Fibroblast of pulmonary artery (primary cell): ENCODE results near the gene HMHB1.
A peak's percentile ranks its signal among the peaks of the same experiment; 100 is the strongest.

ENCODE experiments used
- DNase-seq: peaks from one replicate; pipeline ENCODE4 v3.0.0-alpha.2; 2010; ENCODE audit warnings: low read depth
- H3K4me3 ChIP-seq: replicated peaks from 2 replicates; pipeline ENCODE4 v1.5.1; 2011; ENCODE audit warnings: low read depth, mild to moderate bottlenecking, control low read depth, low read length, moderate library complexity
- TF ChIP-seq, protein P1 (sequence below): IDR thresholded peaks from 2 replicates; pipeline ENCODE4 v1.5.1; 2011; ENCODE audit warnings: mild to moderate bottlenecking, control low read depth, low read length, inconsistent platforms; ENCODE audit errors: missing control alignments

Gene HMHB1

DNA sequence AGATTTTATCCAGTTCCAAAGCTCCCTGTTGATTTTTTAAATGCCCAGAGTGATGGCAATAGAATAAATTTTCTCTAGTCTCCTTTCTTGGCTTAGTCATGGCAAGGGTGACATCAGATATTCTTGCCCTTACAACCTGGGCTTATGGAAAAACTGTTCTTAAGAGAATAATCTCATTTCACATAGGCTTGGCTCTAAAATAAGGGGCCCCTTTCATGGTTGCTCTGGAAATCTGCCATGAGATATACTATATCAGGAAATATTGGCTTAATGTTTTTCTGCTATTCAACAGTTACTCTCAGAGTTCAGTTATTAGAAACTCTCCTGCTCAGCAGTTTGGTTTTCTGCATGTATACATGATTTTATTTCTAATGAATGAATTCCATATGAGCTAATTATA is 7.8 kb downstream of the HMHB1 start:
- no peak overlapping the region for H3K4me3 ChIP-seq
- TF ChIP-seq, protein P1, sequence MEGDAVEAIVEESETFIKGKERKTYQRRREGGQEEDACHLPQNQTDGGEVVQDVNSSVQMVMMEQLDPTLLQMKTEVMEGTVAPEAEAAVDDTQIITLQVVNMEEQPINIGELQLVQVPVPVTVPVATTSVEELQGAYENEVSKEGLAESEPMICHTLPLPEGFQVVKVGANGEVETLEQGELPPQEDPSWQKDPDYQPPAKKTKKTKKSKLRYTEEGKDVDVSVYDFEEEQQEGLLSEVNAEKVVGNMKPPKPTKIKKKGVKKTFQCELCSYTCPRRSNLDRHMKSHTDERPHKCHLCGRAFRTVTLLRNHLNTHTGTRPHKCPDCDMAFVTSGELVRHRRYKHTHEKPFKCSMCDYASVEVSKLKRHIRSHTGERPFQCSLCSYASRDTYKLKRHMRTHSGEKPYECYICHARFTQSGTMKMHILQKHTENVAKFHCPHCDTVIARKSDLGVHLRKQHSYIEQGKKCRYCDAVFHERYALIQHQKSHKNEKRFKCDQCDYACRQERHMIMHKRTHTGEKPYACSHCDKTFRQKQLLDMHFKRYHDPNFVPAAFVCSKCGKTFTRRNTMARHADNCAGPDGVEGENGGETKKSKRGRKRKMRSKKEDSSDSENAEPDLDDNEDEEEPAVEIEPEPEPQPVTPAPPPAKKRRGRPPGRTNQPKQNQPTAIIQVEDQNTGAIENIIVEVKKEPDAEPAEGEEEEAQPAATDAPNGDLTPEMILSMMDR = no peak
- DNase-seq = no peak

DNA sequence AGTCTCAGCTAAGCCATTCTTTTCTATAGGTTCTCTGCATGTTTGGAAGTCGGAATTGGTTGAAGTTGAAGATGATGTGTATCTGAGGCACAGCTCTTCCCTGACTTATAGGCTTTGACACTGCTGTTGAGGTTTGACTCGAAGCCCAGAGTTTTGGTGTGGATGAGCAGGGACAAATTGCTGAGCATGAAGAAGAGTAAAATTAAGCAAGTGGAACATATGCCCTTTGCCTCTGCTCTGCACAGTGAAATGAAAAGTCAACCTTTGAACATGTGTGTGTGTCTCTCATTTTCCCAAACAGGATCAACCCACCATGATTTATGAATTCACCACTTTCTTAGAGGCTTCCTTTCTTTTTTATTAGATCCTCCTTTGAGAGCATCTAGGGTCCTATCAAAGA is 8.5 kb downstream of the HMHB1 start:
- TF ChIP-seq, protein P1 = no peak
- DNase-seq = no peak
- no peak overlapping the region for H3K4me3 ChIP-seq

DNA sequence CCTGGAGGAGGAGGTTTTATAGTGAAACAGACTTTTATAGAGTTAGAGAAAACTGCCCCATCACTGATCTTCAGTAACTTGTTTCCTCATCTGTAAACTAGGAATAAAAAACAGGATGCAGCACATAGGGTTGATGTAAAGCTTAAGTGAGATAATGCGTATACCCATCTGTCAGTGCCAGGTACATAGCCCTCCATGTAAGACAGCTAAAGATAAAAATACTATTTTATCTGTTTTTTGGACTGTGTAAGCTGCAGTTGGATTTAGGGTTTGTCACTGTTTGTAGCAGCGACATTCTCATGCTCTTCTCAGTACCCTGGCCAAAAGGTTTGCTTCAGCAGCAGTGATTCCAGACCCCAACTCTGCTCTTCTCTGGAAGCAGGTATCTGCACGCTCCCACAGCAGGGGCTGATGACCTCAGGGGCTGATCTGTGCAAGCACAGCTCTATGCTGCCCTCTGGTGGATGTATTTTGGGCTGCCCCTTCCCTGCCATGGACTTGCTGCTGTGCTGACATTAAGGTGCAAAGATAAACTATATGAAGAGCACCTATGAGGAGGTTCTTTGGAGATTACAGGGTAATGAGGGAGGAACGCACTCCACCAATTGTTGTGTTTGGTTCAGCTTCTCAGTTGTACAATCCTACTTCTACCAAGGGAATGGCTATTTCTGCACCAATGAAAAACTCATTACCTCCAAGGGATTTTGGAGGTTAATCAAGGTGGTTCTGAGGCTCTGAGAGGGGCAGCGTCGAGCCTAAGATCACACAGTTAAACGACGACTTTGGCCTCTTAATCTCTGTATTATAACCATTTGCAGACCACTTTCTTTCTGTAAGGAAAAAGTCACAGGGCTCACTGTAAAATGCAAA is 13.1 kb downstream of the HMHB1 start:
- TF ChIP-seq, protein P1 = peak; percentile 93
- DNase-seq = peak; percentile 85
- H3K4me3 ChIP-seq = no peak overlapping the region

DNA sequence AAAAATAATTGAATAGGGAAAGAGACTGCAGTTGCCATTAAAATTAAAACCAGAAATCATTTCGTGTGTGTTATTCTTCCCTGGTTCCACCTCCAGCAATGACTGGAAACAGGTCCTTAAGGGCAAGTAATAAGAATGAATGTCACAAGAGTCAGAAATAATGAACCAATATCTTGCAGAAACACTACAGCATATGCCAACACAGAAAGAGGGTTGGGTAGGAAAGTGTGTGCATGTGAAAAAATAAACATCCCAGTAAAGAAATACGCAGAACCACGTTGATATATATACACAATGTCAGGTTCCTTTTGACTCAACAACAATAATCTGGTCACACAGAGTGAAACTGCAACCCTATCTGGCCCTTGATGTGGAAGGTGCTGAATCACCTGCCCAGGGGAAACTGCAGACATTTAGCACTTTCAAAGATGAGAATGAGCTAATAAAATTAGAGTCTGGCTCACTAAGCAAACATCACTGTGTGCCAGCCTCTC is 15.0 kb downstream of the HMHB1 start:
- TF ChIP-seq, protein P1 = no peak
- DNase-seq = no peak

DNA sequence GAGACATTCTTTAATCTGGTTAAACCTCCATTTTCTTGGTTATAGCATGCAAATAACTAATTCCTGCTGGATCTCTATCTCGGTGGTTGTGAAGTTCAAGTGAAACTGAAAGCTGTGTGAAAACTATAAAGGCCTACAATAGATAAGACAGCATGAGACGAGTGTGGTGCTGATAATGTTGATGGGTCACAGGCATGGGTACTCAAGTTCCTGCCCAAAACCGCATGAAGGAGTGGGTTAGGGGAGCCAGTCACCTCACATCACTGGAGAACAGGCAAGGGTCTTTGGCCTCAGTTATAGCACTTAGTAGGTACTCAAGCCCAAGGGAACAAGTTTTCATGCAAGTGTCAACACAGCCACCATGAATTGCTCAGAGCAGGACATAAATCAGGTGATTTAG is 16.7 kb downstream of the HMHB1 start:
- no peak overlapping the region for H3K4me3 ChIP-seq
- TF ChIP-seq, protein P1 = no peak
- no peak for DNase-seq

More for the DNA sequence above, 15.0 kb downstream of the HMHB1 start:
- no peak overlapping the region for H3K4me3 ChIP-seq

DNA sequence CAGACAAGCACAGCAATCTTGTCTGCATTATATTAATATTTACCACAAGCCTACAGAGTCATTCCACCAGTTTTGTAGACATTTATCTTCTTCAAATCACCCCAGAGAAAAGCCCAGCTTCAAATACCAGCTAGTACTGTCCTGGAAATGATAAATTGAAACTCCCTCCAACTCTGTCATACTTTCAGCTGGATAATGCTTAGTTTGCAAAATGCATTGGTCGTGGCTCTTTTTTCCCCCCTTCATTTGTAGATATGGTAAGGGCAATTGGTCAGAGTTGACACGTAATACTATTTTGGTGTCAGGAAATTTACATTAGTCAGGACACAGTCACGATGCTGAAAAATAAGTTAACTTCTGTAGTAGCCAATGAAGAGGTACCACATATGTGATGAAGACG is 21.2 kb downstream of the HMHB1 start:
- TF ChIP-seq, protein P1 = no peak
- no peak for DNase-seq
- no peak overlapping the region for H3K4me3 ChIP-seq
